K562 (cell line): ENCODE data around the gene SHFL.

ENCODE experiments used
- CAMTA2 ChIP-seq: fragments of 250-450 bp; sonication (Bioruptor Pico); conservative IDR thresholded peaks from 2 replicates; pipeline ENCODE4 v1.5.1; 2022
- CEBPB ChIP-seq: fragments of 450-650 bp; IDR thresholded peaks from 2 replicates; pipeline ENCODE4 v1.6.1; 2016; ENCODE audit warnings: missing genetic modification characterization, missing compliant biosample characterization
- MTA3 ChIP-seq: fragments of 450-650 bp; formaldehyde crosslinking; IDR thresholded peaks from 2 replicates; pipeline ENCODE4 v1.6.1; 2017; ENCODE audit warnings: mild to moderate bottlenecking, borderline replicate concordance
- POLR2AphosphoS5 ChIP-seq: IDR thresholded peaks from 2 replicates; pipeline ENCODE4 v1.6.1; 2011; ENCODE audit warnings: mild to moderate bottlenecking, low read depth, low read length, moderate library complexity; ENCODE audit not compliant: control insufficient read depth, insufficient read depth
- RBM39 ChIP-seq: fragments of 200-400 bp; formaldehyde crosslinking; optimal IDR thresholded peaks from 2 replicates; pipeline ENCODE3; 2018; ENCODE audit warnings: low read depth, low read length
- SIN3B ChIP-seq: fragments of 450-650 bp; IDR thresholded peaks from 2 replicates; pipeline ENCODE4 v1.6.1; 2017; ENCODE audit warnings: low read depth, mild to moderate bottlenecking, moderate library complexity
- SPI1 ChIP-seq: IDR thresholded peaks from 2 replicates; pipeline ENCODE4 v1.6.1; 2011; ENCODE audit warnings: low read depth, low read length, control low read depth, borderline replicate concordance
- TAF9B ChIP-seq: fragments of 450-650 bp; IDR thresholded peaks from 2 replicates; pipeline ENCODE4 v1.6.1; 2018; ENCODE audit warnings: mild to moderate bottlenecking; ENCODE audit not compliant: partially characterized antibody
- TBP ChIP-seq: optimal IDR thresholded peaks from 2 replicates; pipeline ENCODE3; 2011; ENCODE audit warnings: low read depth, low read length, improper control_type of control experiment
- ZNF3 ChIP-seq: fragments of 250-450 bp; sonication (Bioruptor Pico); IDR thresholded peaks from 2 replicates; pipeline ENCODE4 v1.5.0; 2021; ENCODE audit warnings: mild to moderate bottlenecking, moderate library complexity
- TF ChIP-seq, protein P1 (sequence below), 3 experiments: IDR thresholded peaks in 2 of 3; conservative IDR thresholded peaks in 1 of 3; 2 replicates each; pipeline ENCODE4 v1.5.1; 2011 to 2012; ENCODE audit warnings: low read length in 3 of 3, mild to moderate bottlenecking in 3 of 3, control low read depth in 2 of 3, improper control_type of control experiment in 1 of 3, inconsistent platforms in 1 of 3, low read depth in 1 of 3, mixed read lengths in 1 of 3, moderate library complexity in 1 of 3; ENCODE audit not compliant: insufficient read depth in 2 of 3
- TF ChIP-seq, protein P2 (sequence below): fragments of 200-600 bp; sonication (generic); IDR thresholded peaks from one replicate; pipeline ENCODE4 v1.6.1; 2012; ENCODE audit warnings: mild to moderate bottlenecking, low read depth, low read length, inconsistent platforms
- TF ChIP-seq, protein P3 (sequence below): sonication (generic); formaldehyde crosslinking; IDR thresholded peaks from 2 replicates; pipeline ENCODE4 v1.8.1; 2023; ENCODE audit warnings: mild to moderate bottlenecking, missing genetic modification reagents

DNA sequence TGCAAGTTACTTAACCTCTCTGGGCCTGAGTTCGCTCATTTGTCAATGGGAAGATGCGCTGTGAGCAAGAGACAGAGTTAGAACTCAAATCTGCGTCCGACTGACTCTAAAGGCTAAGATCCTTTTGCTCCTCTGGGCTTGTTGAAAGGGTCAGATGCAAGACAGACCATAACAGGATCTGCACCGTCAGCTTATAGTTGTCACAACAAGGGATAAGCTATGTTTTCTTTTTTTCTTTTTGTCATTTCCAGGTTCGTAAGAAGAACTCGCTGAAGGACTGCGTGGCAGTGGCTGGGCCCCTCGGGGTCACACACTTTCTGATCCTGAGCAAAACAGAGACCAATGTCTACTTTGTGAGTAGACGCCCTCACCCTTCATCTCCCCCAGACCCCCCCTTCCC lies 21.1 kb downstream of the SHFL start:
- no peak for TF ChIP-seq POLR2AphosphoS5
- no peak for TF ChIP-seq CAMTA2
- TF ChIP-seq, protein P1, sequence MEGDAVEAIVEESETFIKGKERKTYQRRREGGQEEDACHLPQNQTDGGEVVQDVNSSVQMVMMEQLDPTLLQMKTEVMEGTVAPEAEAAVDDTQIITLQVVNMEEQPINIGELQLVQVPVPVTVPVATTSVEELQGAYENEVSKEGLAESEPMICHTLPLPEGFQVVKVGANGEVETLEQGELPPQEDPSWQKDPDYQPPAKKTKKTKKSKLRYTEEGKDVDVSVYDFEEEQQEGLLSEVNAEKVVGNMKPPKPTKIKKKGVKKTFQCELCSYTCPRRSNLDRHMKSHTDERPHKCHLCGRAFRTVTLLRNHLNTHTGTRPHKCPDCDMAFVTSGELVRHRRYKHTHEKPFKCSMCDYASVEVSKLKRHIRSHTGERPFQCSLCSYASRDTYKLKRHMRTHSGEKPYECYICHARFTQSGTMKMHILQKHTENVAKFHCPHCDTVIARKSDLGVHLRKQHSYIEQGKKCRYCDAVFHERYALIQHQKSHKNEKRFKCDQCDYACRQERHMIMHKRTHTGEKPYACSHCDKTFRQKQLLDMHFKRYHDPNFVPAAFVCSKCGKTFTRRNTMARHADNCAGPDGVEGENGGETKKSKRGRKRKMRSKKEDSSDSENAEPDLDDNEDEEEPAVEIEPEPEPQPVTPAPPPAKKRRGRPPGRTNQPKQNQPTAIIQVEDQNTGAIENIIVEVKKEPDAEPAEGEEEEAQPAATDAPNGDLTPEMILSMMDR (IDR thresholded peaks at IDR 0.05 in 2 of 3, conservative IDR thresholded peaks at IDR 0.05 in 1 of 3; ENCODE audit: insufficient read depth in 2 of 3, low read depth in 1 of 3, low read length in 3 of 3), result no peak
- TF ChIP-seq CEBPB, result no peak
- TF ChIP-seq TAF9B, result no peak
- no peak for TF ChIP-seq SIN3B
- TF ChIP-seq MTA3, result no peak
- TF ChIP-seq TBP, result no peak
- TF ChIP-seq, protein P2, sequence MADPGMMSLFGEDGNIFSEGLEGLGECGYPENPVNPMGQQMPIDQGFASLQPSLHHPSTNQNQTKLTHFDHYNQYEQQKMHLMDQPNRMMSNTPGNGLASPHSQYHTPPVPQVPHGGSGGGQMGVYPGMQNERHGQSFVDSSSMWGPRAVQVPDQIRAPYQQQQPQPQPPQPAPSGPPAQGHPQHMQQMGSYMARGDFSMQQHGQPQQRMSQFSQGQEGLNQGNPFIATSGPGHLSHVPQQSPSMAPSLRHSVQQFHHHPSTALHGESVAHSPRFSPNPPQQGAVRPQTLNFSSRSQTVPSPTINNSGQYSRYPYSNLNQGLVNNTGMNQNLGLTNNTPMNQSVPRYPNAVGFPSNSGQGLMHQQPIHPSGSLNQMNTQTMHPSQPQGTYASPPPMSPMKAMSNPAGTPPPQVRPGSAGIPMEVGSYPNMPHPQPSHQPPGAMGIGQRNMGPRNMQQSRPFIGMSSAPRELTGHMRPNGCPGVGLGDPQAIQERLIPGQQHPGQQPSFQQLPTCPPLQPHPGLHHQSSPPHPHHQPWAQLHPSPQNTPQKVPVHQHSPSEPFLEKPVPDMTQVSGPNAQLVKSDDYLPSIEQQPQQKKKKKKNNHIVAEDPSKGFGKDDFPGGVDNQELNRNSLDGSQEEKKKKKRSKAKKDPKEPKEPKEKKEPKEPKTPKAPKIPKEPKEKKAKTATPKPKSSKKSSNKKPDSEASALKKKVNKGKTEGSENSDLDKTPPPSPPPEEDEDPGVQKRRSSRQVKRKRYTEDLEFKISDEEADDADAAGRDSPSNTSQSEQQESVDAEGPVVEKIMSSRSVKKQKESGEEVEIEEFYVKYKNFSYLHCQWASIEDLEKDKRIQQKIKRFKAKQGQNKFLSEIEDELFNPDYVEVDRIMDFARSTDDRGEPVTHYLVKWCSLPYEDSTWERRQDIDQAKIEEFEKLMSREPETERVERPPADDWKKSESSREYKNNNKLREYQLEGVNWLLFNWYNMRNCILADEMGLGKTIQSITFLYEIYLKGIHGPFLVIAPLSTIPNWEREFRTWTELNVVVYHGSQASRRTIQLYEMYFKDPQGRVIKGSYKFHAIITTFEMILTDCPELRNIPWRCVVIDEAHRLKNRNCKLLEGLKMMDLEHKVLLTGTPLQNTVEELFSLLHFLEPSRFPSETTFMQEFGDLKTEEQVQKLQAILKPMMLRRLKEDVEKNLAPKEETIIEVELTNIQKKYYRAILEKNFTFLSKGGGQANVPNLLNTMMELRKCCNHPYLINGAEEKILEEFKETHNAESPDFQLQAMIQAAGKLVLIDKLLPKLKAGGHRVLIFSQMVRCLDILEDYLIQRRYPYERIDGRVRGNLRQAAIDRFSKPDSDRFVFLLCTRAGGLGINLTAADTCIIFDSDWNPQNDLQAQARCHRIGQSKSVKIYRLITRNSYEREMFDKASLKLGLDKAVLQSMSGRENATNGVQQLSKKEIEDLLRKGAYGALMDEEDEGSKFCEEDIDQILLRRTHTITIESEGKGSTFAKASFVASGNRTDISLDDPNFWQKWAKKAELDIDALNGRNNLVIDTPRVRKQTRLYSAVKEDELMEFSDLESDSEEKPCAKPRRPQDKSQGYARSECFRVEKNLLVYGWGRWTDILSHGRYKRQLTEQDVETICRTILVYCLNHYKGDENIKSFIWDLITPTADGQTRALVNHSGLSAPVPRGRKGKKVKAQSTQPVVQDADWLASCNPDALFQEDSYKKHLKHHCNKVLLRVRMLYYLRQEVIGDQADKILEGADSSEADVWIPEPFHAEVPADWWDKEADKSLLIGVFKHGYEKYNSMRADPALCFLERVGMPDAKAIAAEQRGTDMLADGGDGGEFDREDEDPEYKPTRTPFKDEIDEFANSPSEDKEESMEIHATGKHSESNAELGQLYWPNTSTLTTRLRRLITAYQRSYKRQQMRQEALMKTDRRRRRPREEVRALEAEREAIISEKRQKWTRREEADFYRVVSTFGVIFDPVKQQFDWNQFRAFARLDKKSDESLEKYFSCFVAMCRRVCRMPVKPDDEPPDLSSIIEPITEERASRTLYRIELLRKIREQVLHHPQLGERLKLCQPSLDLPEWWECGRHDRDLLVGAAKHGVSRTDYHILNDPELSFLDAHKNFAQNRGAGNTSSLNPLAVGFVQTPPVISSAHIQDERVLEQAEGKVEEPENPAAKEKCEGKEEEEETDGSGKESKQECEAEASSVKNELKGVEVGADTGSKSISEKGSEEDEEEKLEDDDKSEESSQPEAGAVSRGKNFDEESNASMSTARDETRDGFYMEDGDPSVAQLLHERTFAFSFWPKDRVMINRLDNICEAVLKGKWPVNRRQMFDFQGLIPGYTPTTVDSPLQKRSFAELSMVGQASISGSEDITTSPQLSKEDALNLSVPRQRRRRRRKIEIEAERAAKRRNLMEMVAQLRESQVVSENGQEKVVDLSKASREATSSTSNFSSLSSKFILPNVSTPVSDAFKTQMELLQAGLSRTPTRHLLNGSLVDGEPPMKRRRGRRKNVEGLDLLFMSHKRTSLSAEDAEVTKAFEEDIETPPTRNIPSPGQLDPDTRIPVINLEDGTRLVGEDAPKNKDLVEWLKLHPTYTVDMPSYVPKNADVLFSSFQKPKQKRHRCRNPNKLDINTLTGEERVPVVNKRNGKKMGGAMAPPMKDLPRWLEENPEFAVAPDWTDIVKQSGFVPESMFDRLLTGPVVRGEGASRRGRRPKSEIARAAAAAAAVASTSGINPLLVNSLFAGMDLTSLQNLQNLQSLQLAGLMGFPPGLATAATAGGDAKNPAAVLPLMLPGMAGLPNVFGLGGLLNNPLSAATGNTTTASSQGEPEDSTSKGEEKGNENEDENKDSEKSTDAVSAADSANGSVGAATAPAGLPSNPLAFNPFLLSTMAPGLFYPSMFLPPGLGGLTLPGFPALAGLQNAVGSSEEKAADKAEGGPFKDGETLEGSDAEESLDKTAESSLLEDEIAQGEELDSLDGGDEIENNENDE, result no peak
- no peak for TF ChIP-seq SPI1
- TF ChIP-seq, protein P3, sequence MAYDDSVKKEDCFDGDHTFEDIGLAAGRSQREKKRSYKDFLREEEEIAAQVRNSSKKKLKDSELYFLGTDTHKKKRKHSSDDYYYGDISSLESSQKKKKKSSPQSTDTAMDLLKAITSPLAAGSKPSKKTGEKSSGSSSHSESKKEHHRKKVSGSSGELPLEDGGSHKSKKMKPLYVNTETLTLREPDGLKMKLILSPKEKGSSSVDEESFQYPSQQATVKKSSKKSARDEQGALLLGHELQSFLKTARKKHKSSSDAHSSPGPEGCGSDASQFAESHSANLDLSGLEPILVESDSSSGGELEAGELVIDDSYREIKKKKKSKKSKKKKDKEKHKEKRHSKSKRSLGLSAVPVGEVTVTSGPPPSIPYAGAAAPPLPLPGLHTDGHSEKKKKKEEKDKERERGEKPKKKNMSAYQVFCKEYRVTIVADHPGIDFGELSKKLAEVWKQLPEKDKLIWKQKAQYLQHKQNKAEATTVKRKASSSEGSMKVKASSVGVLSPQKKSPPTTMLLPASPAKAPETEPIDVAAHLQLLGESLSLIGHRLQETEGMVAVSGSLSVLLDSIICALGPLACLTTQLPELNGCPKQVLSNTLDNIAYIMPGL (CRISPR knock-in tag), result no peak
- TF ChIP-seq RBM39, result no peak
- no peak for TF ChIP-seq ZNF3 (CRISPR knock-in tag)
